ENCODE measurements around the gene AWAT1. TPM values are rescaled to one million over a fixed set of nuclear protein-coding genes. Genes with fewer than 3 reads are reported as not detected.
"Not testable (repeated sequence)": the region's sequence is repeated elsewhere in the genome, so short reads cannot be mapped to it uniquely, and the experiment has no call there.

AWAT1 gene
- total RNA-seq = not detected

GRCh38 chrX:70234355-70234754 is at the start of gene AWAT1:
Gene AWAT1, plus strand, starts transcription at chrX:70234655. Its CDS starts 41 bp downstream, at chrX:70234696.
- 71 to 76% methylated on average over 2 to 3 of the region's 3 CpGs for WGBS, 2 donors
- Histone ChIP-seq H3K4me3 (no peak within 1 kb of the TSS), H3K4me1 (no peaks in the 10 kb centered on the region), H3K36me3 (no peaks in the 10 kb centered on the region), H3K27me3 (no peaks in the 10 kb centered on the region), H3K9me3 (no peaks in the 10 kb centered on the region), H3K27ac (no peak within 1 kb of the TSS)
- DNase-seq (ENCODE audit: low spot score in 2 of 2) = no peak
- no peak for TF ChIP-seq CTCF (IDR thresholded peaks at IDR 0.05)
- no peak for TF ChIP-seq EP300 (IDR thresholded peaks at IDR 0.05)
- no peak for TF ChIP-seq POLR2A (IDR thresholded peaks at IDR 0.05)

GRCh38 chrX:70190225-70190624 is 44.2 kb upstream of the AWAT1 start:
- TF ChIP-seq EP300 (IDR thresholded peaks at IDR 0.05) = no peak
- TF ChIP-seq POLR2A (IDR thresholded peaks at IDR 0.05) = no peak
- TF ChIP-seq CTCF (IDR thresholded peaks at IDR 0.05) = no peak
- no peak for DNase-seq (ENCODE audit: low spot score in 2 of 2)
- Histone ChIP-seq H3K27me3 (peaks cover 0 to 3% of the 10 kb centered on the region in 2 donors), H3K27ac (no peak overlapping the region), H3K36me3 (no peaks in the 10 kb centered on the region), H3K4me1 (no peaks in the 10 kb centered on the region), H3K9me3 (no peaks in the 10 kb centered on the region), H3K4me3 (no peak overlapping the region)

GRCh38 chrX:70196961-70197720 is 37.3 kb upstream of the AWAT1 start:
- no peaks in the 10 kb centered on the region for H3K4me1 ChIP-seq
- no peaks in the 10 kb centered on the region for H3K9me3 ChIP-seq
- H3K4me3 ChIP-seq = no peak overlapping the region
- no peaks in the 10 kb centered on the region for H3K27me3 ChIP-seq
- no peaks in the 10 kb centered on the region for H3K36me3 ChIP-seq
- peak; percentile 16 to 66 for DNase-seq (ENCODE audit: low spot score in 2 of 2)
- WGBS, 2 donors = 6 to 23% methylated on average over 12 of the region's 12 CpGs
- TF ChIP-seq CTCF (IDR thresholded peaks at IDR 0.05) = peak in 4 of 5 experiments; percentile 18 to 50 (median 32)
- TF ChIP-seq POLR2A (IDR thresholded peaks at IDR 0.05) = no peak
- H3K27ac ChIP-seq = no peak overlapping the region

GRCh38 chrX:70201732-70202131 is 32.7 kb upstream of the AWAT1 start:
- Histone ChIP-seq H3K27me3 (no peaks in the 10 kb centered on the region), H3K9me3 (no peaks in the 10 kb centered on the region), H3K4me1 (no peaks in the 10 kb centered on the region), H3K36me3 (no peaks in the 10 kb centered on the region), H3K27ac (no peak overlapping the region), H3K4me3 (no peak overlapping the region)
- TF ChIP-seq CTCF (IDR thresholded peaks at IDR 0.05) (no peak), POLR2A (IDR thresholded peaks at IDR 0.05) (no peak), EP300 (IDR thresholded peaks at IDR 0.05) (no peak)
- 78 to 92% methylated on average over 4 to 5 of the region's 5 CpGs for WGBS, 2 donors
- DNase-seq (ENCODE audit: low spot score in 2 of 2) = no peak

- H3K4me3 ChIP-seq = no peak overlapping the region
- no peaks in the 10 kb centered on the region for H3K27me3 ChIP-seq
- no peak for DNase-seq (ENCODE audit: low spot score in 2 of 2)
- H3K9me3 ChIP-seq = no peaks in the 10 kb centered on the region
- no peak for TF ChIP-seq CTCF (IDR thresholded peaks at IDR 0.05)
- no peak for TF ChIP-seq POLR2A (IDR thresholded peaks at IDR 0.05)
- no peak for TF ChIP-seq EP300 (IDR thresholded peaks at IDR 0.05)
- H3K4me1 ChIP-seq = no peaks in the 10 kb centered on the region
- H3K36me3 ChIP-seq = no peaks in the 10 kb centered on the region
- no peak overlapping the region for H3K27ac ChIP-seq
Observed at GRCh38 chrX:70208479-70208878, 26.0 kb upstream of the AWAT1 start.

- not testable (repeated sequence) for H3K36me3 ChIP-seq; H3K27me3 ChIP-seq; H3K9me3 ChIP-seq; H3K27ac ChIP-seq; H3K4me1 ChIP-seq; DNase-seq (ENCODE audit: low spot score in 2 of 2); H3K4me3 ChIP-seq
- 62 to 63% methylated on average over 6 of the region's 6 CpGs for WGBS, 2 donors
Observed at GRCh38 chrX:70209570-70209969, 24.9 kb upstream of the AWAT1 start.

Data from tibial nerve (tissue), 4 donors.